Measurements from ENCODE around the gene ARSI.

ARSI gene

GRCh38 chr5:150258130-150258529 is 44.6 kb downstream of the ARSI start:
- H3K9me3 ChIP-seq (ENCODE audit: control insufficient read depth, low read length), result no peaks in the 10 kb centered on the region
- H3K4me1 ChIP-seq (ENCODE audit: control insufficient read depth, insufficient read depth, low read length), result peaks cover 49% of the 10 kb centered on the region
- H3K4me3 ChIP-seq (ENCODE audit: insufficient read depth, low read depth, low read length), result no peak overlapping the region
- H3K27me3 ChIP-seq (ENCODE audit: control insufficient read depth, insufficient read depth, low read length, poor library complexity, severe bottlenecking), result no peaks in the 10 kb centered on the region
- WGBS, 2 experiments, result 75 to 77% methylated on average over 6 of the region's 6 CpGs
- H3K27ac ChIP-seq (ENCODE audit: insufficient read depth, low read depth, low read length, poor library complexity, severe bottlenecking), result no peak overlapping the region
- no peaks in the 10 kb centered on the region for H3K36me3 ChIP-seq (ENCODE audit: control insufficient read depth, insufficient read depth, low read length)

DNA sequence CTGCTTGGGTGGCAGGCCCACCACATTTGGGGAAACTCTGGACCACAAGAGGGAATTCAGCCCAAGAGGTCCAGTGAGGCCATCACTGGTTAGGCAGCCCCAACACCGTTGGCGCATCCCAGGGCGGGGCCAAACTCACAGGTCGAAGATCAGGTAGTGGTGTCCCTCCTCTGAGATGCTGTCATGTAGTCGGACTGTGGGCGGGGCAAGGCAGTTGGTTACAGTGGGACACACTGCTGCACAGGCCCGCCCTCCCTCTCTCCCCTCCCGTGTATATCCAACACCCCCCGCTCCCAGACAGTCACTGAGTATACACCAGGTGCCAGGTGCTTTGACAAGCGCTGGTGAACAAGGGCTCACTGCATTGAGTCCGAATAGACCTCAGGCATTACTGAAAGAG is 45.3 kb downstream of the ARSI start:
- Histone ChIP-seq H3K9me3 (ENCODE audit: control insufficient read depth, low read length) (no peaks in the 10 kb centered on the region), H3K4me3 (ENCODE audit: insufficient read depth, low read depth, low read length) (no peak overlapping the region), H3K4me1 (ENCODE audit: control insufficient read depth, insufficient read depth, low read length) (peaks cover 50% of the 10 kb centered on the region), H3K36me3 (ENCODE audit: control insufficient read depth, insufficient read depth, low read length) (no peaks in the 10 kb centered on the region), H3K27me3 (ENCODE audit: control insufficient read depth, insufficient read depth, low read length, poor library complexity, severe bottlenecking) (no peaks in the 10 kb centered on the region), H3K27ac (ENCODE audit: insufficient read depth, low read depth, low read length, poor library complexity, severe bottlenecking) (no peak overlapping the region)
- WGBS, 2 experiments, result 92 to 93% methylated on average over 11 of the region's 11 CpGs

DNA sequence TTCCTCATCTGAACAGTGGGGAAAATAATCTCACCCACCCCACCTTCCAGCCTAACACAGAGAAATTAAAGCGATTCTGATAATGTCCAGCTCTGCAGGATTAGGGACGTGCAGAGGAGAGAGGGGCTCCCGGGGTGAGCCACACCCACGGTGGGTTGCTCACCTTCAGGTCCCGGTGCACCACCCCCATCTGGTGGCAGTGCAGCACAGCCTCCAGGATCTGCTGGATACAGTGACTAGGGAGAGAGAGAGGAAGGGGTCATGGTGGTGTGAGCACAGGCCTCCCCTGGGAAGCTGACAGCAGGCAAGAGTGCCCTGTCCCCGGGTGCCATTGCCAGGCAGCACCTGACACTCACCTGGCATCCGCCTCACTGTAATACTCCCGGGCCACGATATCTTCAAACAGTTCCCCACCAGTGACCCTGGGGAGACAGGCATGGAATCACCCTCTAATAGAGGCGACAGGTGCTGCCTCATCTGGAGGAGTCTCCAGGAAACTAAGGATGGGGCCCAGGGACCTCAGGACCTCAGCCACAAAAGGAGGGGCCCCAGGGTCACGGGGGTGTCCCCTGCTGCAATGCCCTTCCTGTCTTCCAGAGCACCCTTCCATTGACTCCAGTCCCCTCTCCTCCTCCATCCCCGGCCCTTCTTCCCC is 46.2 kb downstream of the ARSI start:
- no peaks in the 10 kb centered on the region for H3K36me3 ChIP-seq (ENCODE audit: control insufficient read depth, insufficient read depth, low read length)
- H3K27me3 ChIP-seq (ENCODE audit: control insufficient read depth, insufficient read depth, low read length, poor library complexity, severe bottlenecking), result no peaks in the 10 kb centered on the region
- 63 to 64% methylated on average over 12 of the region's 12 CpGs for WGBS, 2 experiments
- H3K4me3 ChIP-seq (ENCODE audit: insufficient read depth, low read depth, low read length), result no peak overlapping the region
- H3K9me3 ChIP-seq (ENCODE audit: control insufficient read depth, low read length), result no peaks in the 10 kb centered on the region
- no peak overlapping the region for H3K27ac ChIP-seq (ENCODE audit: insufficient read depth, low read depth, low read length, poor library complexity, severe bottlenecking)
- peaks cover 50% of the 10 kb centered on the region for H3K4me1 ChIP-seq (ENCODE audit: control insufficient read depth, insufficient read depth, low read length)

DNA sequence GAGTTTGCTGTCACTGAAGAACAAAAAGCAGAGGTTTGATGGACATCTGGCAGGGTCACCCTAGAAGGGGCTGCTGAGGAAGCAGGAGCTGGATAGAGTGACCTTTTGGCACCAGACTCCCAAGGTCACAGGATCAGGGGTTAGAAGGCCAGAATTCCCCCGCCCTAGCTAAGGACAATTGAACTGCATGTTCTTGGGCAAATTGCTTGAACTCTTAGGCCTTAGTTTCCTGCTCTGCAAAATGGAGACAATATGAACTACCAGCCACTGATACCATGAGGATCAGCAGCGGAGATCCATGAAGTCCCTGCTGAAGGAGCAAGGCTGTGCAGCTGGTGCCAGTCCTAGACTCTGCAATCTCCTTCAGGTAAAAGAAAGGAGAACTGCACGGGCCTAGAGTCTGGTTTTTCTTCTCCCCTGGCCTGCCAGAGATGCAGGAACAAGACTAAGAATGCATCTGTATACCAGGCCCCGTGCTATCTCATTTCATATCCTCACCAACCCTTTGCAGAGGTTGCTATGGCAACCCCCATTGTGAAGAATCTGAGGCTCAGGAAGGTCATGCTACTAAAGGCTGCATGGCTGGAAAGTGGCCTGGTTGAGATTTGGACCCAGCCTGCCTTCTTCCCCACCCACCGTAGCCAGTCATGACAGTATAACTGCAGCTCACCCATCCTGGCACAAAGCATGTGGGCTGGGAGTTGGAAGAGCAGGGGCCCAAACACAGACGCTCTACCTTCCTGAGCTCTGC is 46.9 kb downstream of the ARSI start:
- 75 to 76% methylated on average over 6 of the region's 6 CpGs for WGBS, 2 experiments
- Histone ChIP-seq H3K36me3 (ENCODE audit: control insufficient read depth, insufficient read depth, low read length) (no peaks in the 10 kb centered on the region), H3K4me1 (ENCODE audit: control insufficient read depth, insufficient read depth, low read length) (peaks cover 50% of the 10 kb centered on the region), H3K4me3 (ENCODE audit: insufficient read depth, low read depth, low read length) (no peak overlapping the region), H3K27ac (ENCODE audit: insufficient read depth, low read depth, low read length, poor library complexity, severe bottlenecking) (no peak overlapping the region), H3K27me3 (ENCODE audit: control insufficient read depth, insufficient read depth, low read length, poor library complexity, severe bottlenecking) (no peaks in the 10 kb centered on the region), H3K9me3 (ENCODE audit: control insufficient read depth, low read length) (no peaks in the 10 kb centered on the region)

DNA sequence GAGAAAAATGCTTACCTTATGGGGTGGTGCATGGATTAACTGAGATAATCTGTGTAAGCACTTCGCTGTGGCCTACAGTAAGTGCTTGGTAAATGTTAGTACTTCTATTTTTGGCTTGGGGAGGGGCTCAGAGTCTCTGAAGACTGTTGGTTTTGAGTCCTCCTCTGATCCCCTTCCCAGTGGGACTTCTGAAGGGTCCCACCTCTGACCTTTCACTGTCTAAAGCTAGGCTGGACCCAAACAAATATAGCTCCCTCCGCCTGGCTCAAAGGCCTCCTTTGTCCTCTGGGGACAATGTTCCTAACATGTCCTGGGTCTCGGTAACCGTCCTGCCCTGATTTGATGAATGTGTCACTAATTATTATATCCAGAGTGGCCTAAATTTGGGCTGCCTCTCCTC is 47.9 kb downstream of the ARSI start:
- Histone ChIP-seq H3K27me3 (ENCODE audit: control insufficient read depth, insufficient read depth, low read length, poor library complexity, severe bottlenecking) (no peaks in the 10 kb centered on the region), H3K4me3 (ENCODE audit: insufficient read depth, low read depth, low read length) (no peak overlapping the region), H3K4me1 (ENCODE audit: control insufficient read depth, insufficient read depth, low read length) (peaks cover 50% of the 10 kb centered on the region), H3K36me3 (ENCODE audit: control insufficient read depth, insufficient read depth, low read length) (no peaks in the 10 kb centered on the region), H3K9me3 (ENCODE audit: control insufficient read depth, low read length) (no peaks in the 10 kb centered on the region), H3K27ac (ENCODE audit: insufficient read depth, low read depth, low read length, poor library complexity, severe bottlenecking) (peak overlapping the region; percentile 52)
- 64 to 70% methylated on average over 4 of the region's 4 CpGs for WGBS, 2 experiments

- Histone ChIP-seq H3K27me3 (ENCODE audit: control insufficient read depth, insufficient read depth, low read length, poor library complexity, severe bottlenecking) (no peaks in the 10 kb centered on the region), H3K36me3 (ENCODE audit: control insufficient read depth, insufficient read depth, low read length) (no peaks in the 10 kb centered on the region), H3K9me3 (ENCODE audit: control insufficient read depth, low read length) (no peaks in the 10 kb centered on the region), H3K4me1 (ENCODE audit: control insufficient read depth, insufficient read depth, low read length) (peaks cover 50% of the 10 kb centered on the region), H3K27ac (ENCODE audit: insufficient read depth, low read depth, low read length, poor library complexity, severe bottlenecking) (no peak overlapping the region), H3K4me3 (ENCODE audit: insufficient read depth, low read depth, low read length) (no peak overlapping the region)
- WGBS, 2 experiments, result 96% methylated on average over 7 of the region's 7 CpGs
Measured at GRCh38 chr5:150254363-150254762, 48.3 kb downstream of the ARSI start.

DNA sequence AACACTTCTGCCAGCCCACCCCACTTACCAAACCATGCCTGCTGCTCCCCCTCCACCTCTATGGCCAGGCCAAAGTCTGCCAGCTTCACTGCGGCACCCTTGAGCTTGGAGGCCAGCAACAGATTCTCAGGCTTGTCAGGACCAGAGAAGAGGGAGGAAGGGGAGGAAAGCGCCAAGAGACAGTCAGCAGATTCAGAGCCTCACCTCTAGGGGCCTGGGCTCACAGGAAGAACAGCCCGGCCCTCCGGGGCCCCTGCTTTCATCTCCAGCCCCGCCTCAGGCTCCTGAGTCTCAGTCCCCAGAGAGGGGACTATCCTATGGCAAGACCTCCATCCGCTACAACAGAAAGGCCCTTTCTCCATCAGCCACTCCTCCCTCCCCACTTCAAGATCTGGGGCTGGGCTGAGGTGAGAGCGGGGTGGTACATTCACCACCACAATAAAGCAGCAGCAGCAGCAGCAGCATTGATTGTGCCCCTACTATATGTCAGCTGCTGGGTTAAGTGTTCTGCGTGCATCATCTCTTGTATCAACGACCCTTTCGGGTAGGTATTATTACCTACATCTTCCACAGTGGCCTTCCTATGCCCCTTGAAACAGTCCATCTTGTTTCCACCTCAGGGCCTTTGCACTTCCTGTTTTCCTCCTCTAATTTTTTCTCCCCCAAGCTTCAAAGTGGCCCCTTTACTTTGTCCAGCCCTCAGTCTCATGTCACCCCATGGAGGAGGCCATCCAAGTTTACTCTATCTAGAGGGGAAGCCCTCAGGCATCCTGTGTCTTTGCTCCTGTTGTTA is 49.1 kb downstream of the ARSI start:
- Histone ChIP-seq H3K9me3 (ENCODE audit: control insufficient read depth, low read length) (no peaks in the 10 kb centered on the region), H3K4me3 (ENCODE audit: insufficient read depth, low read depth, low read length) (no peak overlapping the region), H3K36me3 (ENCODE audit: control insufficient read depth, insufficient read depth, low read length) (no peaks in the 10 kb centered on the region), H3K27me3 (ENCODE audit: control insufficient read depth, insufficient read depth, low read length, poor library complexity, severe bottlenecking) (no peaks in the 10 kb centered on the region), H3K4me1 (ENCODE audit: control insufficient read depth, insufficient read depth, low read length) (peaks cover 49% of the 10 kb centered on the region), H3K27ac (ENCODE audit: insufficient read depth, low read depth, low read length, poor library complexity, severe bottlenecking) (no peak overlapping the region)
- WGBS, 2 experiments, result 69 to 76% methylated on average over 10 of the region's 10 CpGs

- Histone ChIP-seq H3K4me1 (ENCODE audit: control insufficient read depth, insufficient read depth, low read length) (peaks cover 38% of the 10 kb centered on the region), H3K27me3 (ENCODE audit: control insufficient read depth, insufficient read depth, low read length, poor library complexity, severe bottlenecking) (no peaks in the 10 kb centered on the region), H3K36me3 (ENCODE audit: control insufficient read depth, insufficient read depth, low read length) (no peaks in the 10 kb centered on the region), H3K27ac (ENCODE audit: insufficient read depth, low read depth, low read length, poor library complexity, severe bottlenecking) (no peak overlapping the region), H3K4me3 (ENCODE audit: insufficient read depth, low read depth, low read length) (no peak overlapping the region), H3K9me3 (ENCODE audit: control insufficient read depth, low read length) (no peaks in the 10 kb centered on the region)
- WGBS, 2 experiments, result 94% methylated on average over 6 of the region's 6 CpGs
Measured at GRCh38 chr5:150252489-150252888, 50.2 kb downstream of the ARSI start.

GRCh38 chr5:150251504-150251903 is 51.2 kb downstream of the ARSI start:
- peaks cover 33% of the 10 kb centered on the region for H3K4me1 ChIP-seq (ENCODE audit: control insufficient read depth, insufficient read depth, low read length)
- 91 to 93% methylated on average over 7 of the region's 7 CpGs for WGBS, 2 experiments
- no peaks in the 10 kb centered on the region for H3K36me3 ChIP-seq (ENCODE audit: control insufficient read depth, insufficient read depth, low read length)
- H3K9me3 ChIP-seq (ENCODE audit: control insufficient read depth, low read length), result no peaks in the 10 kb centered on the region
- H3K4me3 ChIP-seq (ENCODE audit: insufficient read depth, low read depth, low read length), result no peak overlapping the region
- no peak overlapping the region for H3K27ac ChIP-seq (ENCODE audit: insufficient read depth, low read depth, low read length, poor library complexity, severe bottlenecking)
- no peaks in the 10 kb centered on the region for H3K27me3 ChIP-seq (ENCODE audit: control insufficient read depth, insufficient read depth, low read length, poor library complexity, severe bottlenecking)

DNA sequence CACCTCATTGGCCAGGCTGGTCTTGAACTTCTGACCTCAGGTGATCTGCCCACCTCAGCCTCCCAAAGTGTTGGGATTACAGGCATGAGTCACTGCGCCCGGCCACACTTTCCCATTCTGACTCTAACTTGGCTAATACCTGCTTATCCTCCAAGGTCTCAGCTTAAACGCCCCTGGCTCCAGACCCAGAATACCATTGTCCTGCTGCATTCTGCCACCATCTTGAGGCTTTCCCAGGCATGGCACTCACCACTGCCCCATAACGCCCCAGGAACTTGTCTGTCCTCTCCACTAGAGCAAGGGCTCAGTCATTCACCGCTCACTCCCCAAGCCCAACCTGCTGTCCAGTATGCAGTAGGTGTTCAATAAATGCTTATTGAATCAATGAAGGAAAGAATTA is 53.0 kb downstream of the ARSI start:
- Histone ChIP-seq H3K36me3 (ENCODE audit: control insufficient read depth, insufficient read depth, low read length) (no peaks in the 10 kb centered on the region), H3K9me3 (ENCODE audit: control insufficient read depth, low read length) (no peaks in the 10 kb centered on the region), H3K4me3 (ENCODE audit: insufficient read depth, low read depth, low read length) (no peak overlapping the region), H3K27me3 (ENCODE audit: control insufficient read depth, insufficient read depth, low read length, poor library complexity, severe bottlenecking) (no peaks in the 10 kb centered on the region), H3K4me1 (ENCODE audit: control insufficient read depth, insufficient read depth, low read length) (peaks cover 25% of the 10 kb centered on the region), H3K27ac (ENCODE audit: insufficient read depth, low read depth, low read length, poor library complexity, severe bottlenecking) (no peak overlapping the region)
- WGBS, 2 experiments, result 89 to 92% methylated on average over 5 of the region's 5 CpGs

Data from ectodermal cell (in vitro differentiated cells).